22Rv1 (cell line): ENCODE measurements around the gene YPEL1.

Source experiments
- H3K27ac ChIP-seq: fragments of 450-650 bp; 2 replicates; pipeline ENCODE4 v1.5.1; 2017
- ZFX ChIP-seq: fragments of 450-650 bp; IDR thresholded peaks from 2 replicates; pipeline ENCODE4 v1.6.1; 2017; ENCODE audit warnings: antibody characterized with exemption, borderline replicate concordance
- TF ChIP-seq, protein P1 (sequence below): fragments of 450-650 bp; IDR thresholded peaks from 2 replicates; pipeline ENCODE4 v1.5.1; 2017; ENCODE audit warnings: mild to moderate bottlenecking

The YPEL1 gene

DNA sequence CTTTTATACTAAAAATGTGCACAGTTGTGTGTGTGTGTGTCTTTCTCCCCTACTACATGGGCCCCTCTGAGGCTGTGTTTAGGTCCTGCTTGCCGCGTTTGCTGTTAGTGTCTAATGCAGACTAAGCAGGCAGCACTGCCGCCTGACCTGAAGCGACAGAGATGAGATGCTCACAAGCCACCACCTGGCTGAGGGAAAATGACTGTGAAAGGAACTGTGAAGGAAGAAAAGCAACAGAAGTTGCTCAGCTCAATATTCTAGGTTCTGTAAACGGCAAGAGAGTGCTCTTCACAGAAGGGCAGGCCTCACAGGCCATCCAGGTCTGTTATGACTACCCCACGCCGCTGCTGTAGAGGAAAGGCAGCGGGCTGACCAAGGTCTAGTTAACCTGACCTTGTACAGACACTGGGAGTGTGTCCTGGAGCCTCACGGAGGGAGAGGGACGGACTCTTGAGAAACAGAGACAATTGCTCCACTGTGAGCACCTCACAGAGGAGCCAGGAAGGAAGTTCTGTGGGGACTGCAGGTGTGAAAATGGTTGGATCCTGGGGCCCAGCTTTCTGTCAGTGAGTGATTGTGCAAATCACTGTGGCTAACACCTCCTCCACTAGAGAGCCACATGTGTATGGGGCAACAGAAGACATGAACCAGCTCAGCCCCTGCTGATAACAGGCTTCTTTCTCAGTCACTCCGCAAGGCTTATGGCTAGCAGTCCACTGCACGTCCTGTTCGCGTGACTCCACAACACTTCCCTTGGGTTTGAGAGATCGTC is 31.3 kb upstream of the YPEL1 start:
- TF ChIP-seq, protein P1, sequence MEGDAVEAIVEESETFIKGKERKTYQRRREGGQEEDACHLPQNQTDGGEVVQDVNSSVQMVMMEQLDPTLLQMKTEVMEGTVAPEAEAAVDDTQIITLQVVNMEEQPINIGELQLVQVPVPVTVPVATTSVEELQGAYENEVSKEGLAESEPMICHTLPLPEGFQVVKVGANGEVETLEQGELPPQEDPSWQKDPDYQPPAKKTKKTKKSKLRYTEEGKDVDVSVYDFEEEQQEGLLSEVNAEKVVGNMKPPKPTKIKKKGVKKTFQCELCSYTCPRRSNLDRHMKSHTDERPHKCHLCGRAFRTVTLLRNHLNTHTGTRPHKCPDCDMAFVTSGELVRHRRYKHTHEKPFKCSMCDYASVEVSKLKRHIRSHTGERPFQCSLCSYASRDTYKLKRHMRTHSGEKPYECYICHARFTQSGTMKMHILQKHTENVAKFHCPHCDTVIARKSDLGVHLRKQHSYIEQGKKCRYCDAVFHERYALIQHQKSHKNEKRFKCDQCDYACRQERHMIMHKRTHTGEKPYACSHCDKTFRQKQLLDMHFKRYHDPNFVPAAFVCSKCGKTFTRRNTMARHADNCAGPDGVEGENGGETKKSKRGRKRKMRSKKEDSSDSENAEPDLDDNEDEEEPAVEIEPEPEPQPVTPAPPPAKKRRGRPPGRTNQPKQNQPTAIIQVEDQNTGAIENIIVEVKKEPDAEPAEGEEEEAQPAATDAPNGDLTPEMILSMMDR: no peak
- TF ChIP-seq ZFX: no peak
- H3K27ac ChIP-seq: no peak overlapping the region

DNA sequence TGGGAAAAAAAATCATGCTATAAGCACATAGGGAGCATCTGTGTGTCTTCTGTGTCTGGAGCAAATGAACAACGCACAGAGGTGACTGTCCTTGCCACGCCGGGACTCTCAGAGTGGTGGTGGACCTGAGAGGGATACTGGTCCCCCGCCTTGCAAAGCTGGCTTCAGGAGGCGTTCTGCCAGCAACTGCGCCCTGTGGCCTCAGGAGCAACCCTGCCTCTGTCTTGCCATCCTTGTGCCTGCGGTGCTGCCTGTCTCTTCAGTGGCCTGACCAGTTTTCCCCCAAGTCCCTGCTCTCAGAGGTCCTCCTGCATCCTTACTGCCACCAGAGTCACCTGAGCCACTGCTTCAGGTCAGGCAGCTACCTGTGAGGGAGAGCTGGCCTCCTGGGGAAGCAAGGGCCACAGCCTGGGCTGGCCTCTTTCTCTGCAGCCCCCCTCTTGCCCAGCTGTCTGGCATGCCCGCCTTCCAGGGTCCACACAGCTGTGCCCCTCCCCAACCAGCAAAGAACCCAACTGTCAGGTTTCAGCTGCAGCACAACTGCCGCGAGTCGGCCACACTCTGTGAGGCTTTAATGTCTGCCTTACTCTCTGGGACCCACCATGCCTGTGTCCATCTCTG is 30.4 kb upstream of the YPEL1 start:
- TF ChIP-seq, protein P1: no peak
- no peak for TF ChIP-seq ZFX
- no peak overlapping the region for H3K27ac ChIP-seq

GRCh38 chr22:21764038-21764804 is 28.6 kb upstream of the YPEL1 start:
- H3K27ac ChIP-seq: no peak overlapping the region
- TF ChIP-seq ZFX: no peak
- TF ChIP-seq, protein P1: no peak

DNA sequence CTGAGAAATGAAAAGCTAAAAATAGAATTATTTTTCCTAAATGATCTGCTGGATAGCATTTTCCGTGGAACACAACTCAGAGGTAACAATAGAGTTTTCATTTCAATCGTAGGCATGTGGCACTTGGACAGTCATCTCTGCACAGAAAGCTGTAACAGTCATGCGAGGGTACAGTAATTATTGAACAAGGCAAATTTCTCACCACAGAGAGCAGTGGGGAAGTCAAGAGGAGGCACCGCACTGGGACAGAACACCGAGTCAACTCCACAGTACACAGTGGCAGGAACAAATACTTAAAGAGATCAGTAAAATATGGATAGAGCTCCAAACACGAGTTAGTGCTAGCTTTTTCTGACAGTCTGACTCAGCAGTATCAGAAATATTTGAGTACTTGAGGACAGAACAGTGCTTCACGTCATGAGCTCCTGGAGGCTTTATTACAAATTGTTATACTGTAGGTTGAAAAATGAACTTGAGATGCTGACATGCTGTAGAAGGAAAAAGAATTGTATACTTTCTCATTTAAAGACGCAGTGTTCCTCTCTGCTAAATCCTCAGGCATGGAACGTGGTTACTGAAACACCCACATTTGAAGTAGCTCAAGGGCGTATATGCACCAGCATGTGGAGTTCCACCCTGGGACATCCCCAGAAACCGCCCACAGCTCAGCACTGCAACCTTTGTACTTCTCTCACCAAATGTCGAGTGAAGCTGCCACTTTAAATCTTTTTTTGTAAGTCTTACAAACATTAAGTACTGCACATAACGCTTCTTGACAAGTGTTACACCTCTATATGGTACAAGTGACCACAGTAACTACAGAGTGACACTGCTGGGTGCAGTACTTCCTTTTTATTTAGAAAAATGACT is 27.4 kb upstream of the YPEL1 start:
- H3K27ac ChIP-seq: no peak overlapping the region
- TF ChIP-seq, protein P1: no peak
- no peak for TF ChIP-seq ZFX

DNA sequence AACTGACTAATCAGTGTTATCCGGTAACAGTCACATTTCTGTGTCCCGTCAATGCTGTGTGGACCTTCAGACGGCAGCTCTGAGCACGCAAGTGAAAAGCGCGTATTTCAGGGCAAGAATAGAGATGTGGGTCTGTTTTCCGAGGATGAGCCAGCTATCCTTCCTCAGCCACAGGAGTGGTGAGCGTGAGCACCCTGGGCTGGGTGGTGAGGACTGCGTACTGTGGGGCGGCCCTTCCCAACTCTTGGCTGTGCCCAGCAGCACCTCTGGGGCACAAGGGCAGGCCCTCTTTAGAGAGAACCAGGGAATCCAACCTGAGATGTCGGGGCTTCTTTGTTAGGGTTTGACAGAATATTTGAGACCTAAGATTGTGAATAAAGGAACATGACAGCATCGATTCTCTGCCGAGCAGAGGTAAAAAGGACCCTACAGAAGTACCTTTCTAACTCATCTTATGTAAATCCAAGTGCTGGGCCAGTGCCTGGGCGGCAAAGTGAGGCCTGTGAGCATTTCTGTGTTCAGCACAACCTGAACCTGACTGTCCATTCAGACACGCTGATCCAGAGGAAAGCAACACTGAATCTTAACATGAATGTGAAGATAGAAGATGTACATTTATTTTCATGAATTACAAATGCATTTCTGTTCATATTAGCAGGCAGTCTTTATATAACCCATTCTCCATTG is 26.5 kb upstream of the YPEL1 start:
- TF ChIP-seq ZFX: no peak
- TF ChIP-seq, protein P1: no peak
- H3K27ac ChIP-seq: no peak overlapping the region

DNA sequence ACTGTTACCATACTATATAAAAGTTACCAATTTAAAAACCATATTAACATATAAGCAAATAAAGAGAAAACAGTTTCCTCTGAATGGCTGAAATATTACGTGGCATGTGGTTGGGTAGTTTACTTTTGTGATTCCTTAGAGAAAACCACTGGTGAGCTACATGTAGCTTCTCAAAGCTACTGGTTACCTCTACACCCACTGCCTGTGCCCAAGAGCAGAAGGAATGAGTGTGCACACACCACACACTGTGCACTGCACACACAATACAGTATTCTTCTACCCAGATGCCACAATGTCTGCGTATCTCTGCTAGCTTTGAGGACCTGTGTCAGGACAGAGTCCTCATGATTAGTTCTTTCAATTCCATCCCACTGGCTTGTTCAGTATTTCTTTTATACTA is 25.5 kb upstream of the YPEL1 start:
- H3K27ac ChIP-seq: no peak overlapping the region
- TF ChIP-seq ZFX: no peak
- TF ChIP-seq, protein P1: no peak
